K562 (cell line): Measurements from ENCODE around the gene APC2. TPM values are rescaled to one million over a fixed set of nuclear protein-coding genes. Genes with fewer than 3 reads are reported as not detected.

ENCODE experiments used
- CBX3 ChIP-seq, 2 experiments: IDR thresholded peaks; 1 replicate in 1 of 2; 2 replicates in 1 of 2; pipeline ENCODE4 v1.6.1; 2012; ENCODE audit warnings: inconsistent platforms in 2 of 2, low read length in 2 of 2, borderline replicate concordance in 1 of 2, control low read depth in 1 of 2
- ELF2 ChIP-seq: fragments of 250-450 bp; sonication (Bioruptor Pico); IDR thresholded peaks from 2 replicates; pipeline ENCODE4 v1.5.0; 2021; ENCODE audit warnings: mild to moderate bottlenecking
- GATAD2A ChIP-seq: fragments of 450-650 bp; IDR thresholded peaks from 2 replicates; pipeline ENCODE4 v1.6.1; 2017
- HDAC8 ChIP-seq: fragments of 450-650 bp; IDR thresholded peaks from 2 replicates; pipeline ENCODE4 v1.6.1; 2016; ENCODE audit warnings: mild to moderate bottlenecking, missing genetic modification characterization, moderate library complexity, missing compliant biosample characterization
- HMG20A ChIP-seq: fragments of 450-650 bp; formaldehyde crosslinking; conservative IDR thresholded peaks from 2 replicates; pipeline ENCODE4 v1.4.0; 2020; ENCODE audit warnings: mild to moderate bottlenecking, mixed read lengths
- KLF1 ChIP-seq: fragments of 450-650 bp; IDR thresholded peaks from 2 replicates; pipeline ENCODE4 v1.6.1; 2016; ENCODE audit warnings: missing genetic modification characterization, missing compliant biosample characterization
- NFXL1 ChIP-seq: fragments of 450-650 bp; formaldehyde crosslinking; IDR thresholded peaks from 2 replicates; pipeline ENCODE4 v1.4.0; 2021; ENCODE audit warnings: mild to moderate bottlenecking
- POLR2B ChIP-seq: fragments of 450-650 bp; IDR thresholded peaks from 2 replicates; pipeline ENCODE4 v1.6.1; 2018; ENCODE audit warnings: low read depth; ENCODE audit not compliant: partially characterized antibody
- RBBP5 ChIP-seq: fragments of 200-600 bp; sonication (generic); IDR thresholded peaks from 2 replicates; pipeline ENCODE4 v1.6.1; 2012; ENCODE audit warnings: borderline replicate concordance, mild to moderate bottlenecking, low read length, control low read depth, inconsistent platforms; ENCODE audit not compliant: insufficient read depth, poor library complexity, severe bottlenecking
- SUPT5H ChIP-seq: fragments of 450-650 bp; IDR thresholded peaks from 2 replicates; pipeline ENCODE4 v1.6.1; 2016
- TAF1 ChIP-seq: IDR thresholded peaks from 2 replicates; pipeline ENCODE4 v1.6.1; 2011; ENCODE audit warnings: mild to moderate bottlenecking, low read length, moderate library complexity; ENCODE audit not compliant: insufficient read depth, control insufficient read depth, severe bottlenecking; ENCODE audit errors: extremely low read depth
- ZNF146 ChIP-seq: IDR thresholded peaks from one replicate; pipeline ENCODE4 v1.6.1; 2018; ENCODE audit warnings: missing compliant biosample characterization; ENCODE audit not compliant: unreplicated experiment
- ZNF24 ChIP-seq: fragments of 450-650 bp; IDR thresholded peaks from 2 replicates; pipeline ENCODE4 v1.6.1; 2016
- polyA plus RNA-seq, 8 experiments: library from polyadenylated mRNA; depleted of rRNA in 4 of 8; stranded (reverse) in 5 of 8; unstranded in 3 of 8; fragments of >200 nt; fragmentation: Nextera tagmentation in 2 of 8; fragmentation: Illumina TruSeq in 1 of 8; extraction: Ambion mirVana in 2 of 8; extraction: Trizol in 1 of 8; gene quantifications; 2 replicates each; pipeline versions ENCODE4 v1.2.1 to v1.2.3, GENCODE V29; 2011 to 2014; ENCODE audit warnings: inconsistent platforms in 1 of 8, missing spikeins in 1 of 8
- total RNA-seq, 7 experiments: library from RNA; depleted of rRNA in 6 of 7; stranded (reverse); fragments of >200 nt in 6 of 7; fragmentation: Illumina TruSeq in 2 of 7; extraction: Trizol in 2 of 7; gene quantifications; 2 replicates each; pipeline versions ENCODE4 v1.2.1 to v1.2.3, GENCODE V29; 2011 to 2021; ENCODE audit warnings: low replicate concordance in 1 of 7
- TF ChIP-seq, protein P1 (sequence below), 2 experiments: fragments of 450-650 bp; formaldehyde crosslinking in 1 of 2; IDR thresholded peaks; 2 replicates each; pipeline versions ENCODE4 v1.4.0 to v1.6.1; 2014 to 2020; ENCODE audit warnings: mild to moderate bottlenecking in 2 of 2, borderline replicate concordance in 1 of 2, low read depth in 1 of 2
- TF ChIP-seq, protein P2 (sequence below): sonication (generic); formaldehyde crosslinking; IDR thresholded peaks from 2 replicates; pipeline ENCODE4 v1.8.1; 2023; ENCODE audit warnings: mild to moderate bottlenecking, missing genetic modification reagents
- TF ChIP-seq, protein P3 (sequence below): fragments of 450-650 bp; IDR thresholded peaks from 2 replicates; pipeline ENCODE4 v1.6.1; 2017; ENCODE audit warnings: mild to moderate bottlenecking, moderate library complexity

The APC2 gene
- total and polyA plus RNA-seq, 9 of the 15 experiments (the other 6 are each of a cell fraction or from before 2014, with no cell fraction given): 0.01 to 0.40 (median 0.05) TPM; not detected in 3

DNA sequence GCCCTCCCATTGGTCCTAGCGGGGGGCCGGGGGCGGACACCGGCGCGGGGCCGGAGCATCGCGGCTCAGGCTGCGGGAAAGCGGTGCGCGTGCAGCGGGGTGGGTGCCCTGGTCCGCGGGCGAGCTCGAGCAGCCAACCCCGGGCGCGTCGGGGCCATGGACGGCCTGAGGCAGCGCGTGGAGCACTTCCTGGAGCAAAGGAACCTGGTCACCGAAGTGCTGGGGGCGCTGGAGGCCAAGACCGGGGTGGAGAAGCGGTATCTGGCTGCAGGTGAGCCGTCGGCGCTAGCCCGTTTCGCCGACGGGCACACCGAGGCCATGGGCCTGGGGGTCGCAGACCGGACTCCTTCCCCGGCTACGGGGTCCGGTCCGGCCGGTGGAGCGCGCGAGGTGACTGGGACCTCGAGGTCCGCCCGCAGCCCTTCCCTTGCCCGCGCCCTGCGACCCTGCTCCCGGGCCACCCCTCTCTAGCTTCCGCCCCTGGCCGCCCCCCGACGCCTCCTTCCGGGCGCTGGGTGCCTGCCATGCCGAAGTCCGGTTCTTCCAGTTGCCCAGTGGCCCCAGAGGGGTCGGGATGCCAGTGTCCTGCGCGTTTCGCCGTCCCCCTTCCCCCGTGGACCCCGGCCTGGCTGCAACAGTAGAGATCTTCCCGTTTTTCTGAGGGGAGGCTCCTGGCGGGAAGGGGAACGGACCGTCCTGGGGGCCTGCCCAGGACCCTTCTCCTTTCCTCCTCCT, 41.4 kb downstream of the APC2 start, which contains the start of gene REEP6 (continued):
- TF ChIP-seq, protein P1, sequence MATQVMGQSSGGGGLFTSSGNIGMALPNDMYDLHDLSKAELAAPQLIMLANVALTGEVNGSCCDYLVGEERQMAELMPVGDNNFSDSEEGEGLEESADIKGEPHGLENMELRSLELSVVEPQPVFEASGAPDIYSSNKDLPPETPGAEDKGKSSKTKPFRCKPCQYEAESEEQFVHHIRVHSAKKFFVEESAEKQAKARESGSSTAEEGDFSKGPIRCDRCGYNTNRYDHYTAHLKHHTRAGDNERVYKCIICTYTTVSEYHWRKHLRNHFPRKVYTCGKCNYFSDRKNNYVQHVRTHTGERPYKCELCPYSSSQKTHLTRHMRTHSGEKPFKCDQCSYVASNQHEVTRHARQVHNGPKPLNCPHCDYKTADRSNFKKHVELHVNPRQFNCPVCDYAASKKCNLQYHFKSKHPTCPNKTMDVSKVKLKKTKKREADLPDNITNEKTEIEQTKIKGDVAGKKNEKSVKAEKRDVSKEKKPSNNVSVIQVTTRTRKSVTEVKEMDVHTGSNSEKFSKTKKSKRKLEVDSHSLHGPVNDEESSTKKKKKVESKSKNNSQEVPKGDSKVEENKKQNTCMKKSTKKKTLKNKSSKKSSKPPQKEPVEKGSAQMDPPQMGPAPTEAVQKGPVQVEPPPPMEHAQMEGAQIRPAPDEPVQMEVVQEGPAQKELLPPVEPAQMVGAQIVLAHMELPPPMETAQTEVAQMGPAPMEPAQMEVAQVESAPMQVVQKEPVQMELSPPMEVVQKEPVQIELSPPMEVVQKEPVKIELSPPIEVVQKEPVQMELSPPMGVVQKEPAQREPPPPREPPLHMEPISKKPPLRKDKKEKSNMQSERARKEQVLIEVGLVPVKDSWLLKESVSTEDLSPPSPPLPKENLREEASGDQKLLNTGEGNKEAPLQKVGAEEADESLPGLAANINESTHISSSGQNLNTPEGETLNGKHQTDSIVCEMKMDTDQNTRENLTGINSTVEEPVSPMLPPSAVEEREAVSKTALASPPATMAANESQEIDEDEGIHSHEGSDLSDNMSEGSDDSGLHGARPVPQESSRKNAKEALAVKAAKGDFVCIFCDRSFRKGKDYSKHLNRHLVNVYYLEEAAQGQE (IDR thresholded peaks at IDR 0.05; ENCODE audit: borderline replicate concordance): peak; percentile 54
- TF ChIP-seq, protein P1 (CRISPR knock-in tag; IDR thresholded peaks at IDR 0.05; ENCODE audit: low read depth): peak; percentile 55; the same call in 1 of the 2 replicates
- TF ChIP-seq HDAC8 (tag) (peak; percentile 64; the same call in 1 of the 2 replicates), ZNF146 (no peak), NFXL1 (CRISPR knock-in tag) (no peak), ZNF24 (0 out of 2 replicates have a peak, but pooled peaks have one; percentile 14), TAF1 (peak; percentile 86), CBX3 (IDR thresholded peaks at IDR 0.05; ENCODE audit: borderline replicate concordance in 1 of 2, low read length in 2 of 2) (peak in 1 of 2 experiments; percentile 17; a peak in 1 of 3 replicates), GATAD2A (no peak), HMG20A (no peak), POLR2B (peak; percentile 53), SUPT5H (peak; percentile 75), ELF2 (peak; percentile 35; the same call in 1 of the 2 replicates), KLF1 (no peak; the same call in 1 of the 2 replicates), RBBP5 (peak; percentile 60)
- TF ChIP-seq, protein P2, sequence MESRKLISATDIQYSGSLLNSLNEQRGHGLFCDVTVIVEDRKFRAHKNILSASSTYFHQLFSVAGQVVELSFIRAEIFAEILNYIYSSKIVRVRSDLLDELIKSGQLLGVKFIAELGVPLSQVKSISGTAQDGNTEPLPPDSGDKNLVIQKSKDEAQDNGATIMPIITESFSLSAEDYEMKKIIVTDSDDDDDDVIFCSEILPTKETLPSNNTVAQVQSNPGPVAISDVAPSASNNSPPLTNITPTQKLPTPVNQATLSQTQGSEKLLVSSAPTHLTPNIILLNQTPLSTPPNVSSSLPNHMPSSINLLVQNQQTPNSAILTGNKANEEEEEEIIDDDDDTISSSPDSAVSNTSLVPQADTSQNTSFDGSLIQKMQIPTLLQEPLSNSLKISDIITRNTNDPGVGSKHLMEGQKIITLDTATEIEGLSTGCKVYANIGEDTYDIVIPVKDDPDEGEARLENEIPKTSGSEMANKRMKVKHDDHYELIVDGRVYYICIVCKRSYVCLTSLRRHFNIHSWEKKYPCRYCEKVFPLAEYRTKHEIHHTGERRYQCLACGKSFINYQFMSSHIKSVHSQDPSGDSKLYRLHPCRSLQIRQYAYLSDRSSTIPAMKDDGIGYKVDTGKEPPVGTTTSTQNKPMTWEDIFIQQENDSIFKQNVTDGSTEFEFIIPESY (CRISPR knock-in tag): peak; percentile 18; the same call in 1 of the 2 replicates
- TF ChIP-seq, protein P3, sequence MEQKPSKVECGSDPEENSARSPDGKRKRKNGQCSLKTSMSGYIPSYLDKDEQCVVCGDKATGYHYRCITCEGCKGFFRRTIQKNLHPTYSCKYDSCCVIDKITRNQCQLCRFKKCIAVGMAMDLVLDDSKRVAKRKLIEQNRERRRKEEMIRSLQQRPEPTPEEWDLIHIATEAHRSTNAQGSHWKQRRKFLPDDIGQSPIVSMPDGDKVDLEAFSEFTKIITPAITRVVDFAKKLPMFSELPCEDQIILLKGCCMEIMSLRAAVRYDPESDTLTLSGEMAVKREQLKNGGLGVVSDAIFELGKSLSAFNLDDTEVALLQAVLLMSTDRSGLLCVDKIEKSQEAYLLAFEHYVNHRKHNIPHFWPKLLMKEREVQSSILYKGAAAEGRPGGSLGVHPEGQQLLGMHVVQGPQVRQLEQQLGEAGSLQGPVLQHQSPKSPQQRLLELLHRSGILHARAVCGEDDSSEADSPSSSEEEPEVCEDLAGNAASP: no peak
